Measurements from ENCODE around the gene PTPRK. TPM values are rescaled to one million over a fixed set of nuclear protein-coding genes. Genes with fewer than 3 reads are reported as not detected.

Gene PTPRK
- total and polyA plus RNA-seq, 4 experiments from 2014 or later, result 0.47 to 1.5 (median 0.61) TPM; not detected in 1

- no peak for DNase-seq
- no peak overlapping the region for H3K4me3 ChIP-seq (ENCODE audit: low read length in 2 of 2)
- CTCF ChIA-PET (ENCODE audit: partially characterized antibody), result interaction anchor here (1.0 kb wide), 1 partner anchor 11 kb away, joined by 4 read pairs; the partner anchor contains the start of gene PTPRK
- H3K9me3 Mint-ChIP-seq, result no peaks in the 10 kb centered on the region
- H3K36me3 ChIP-seq (ENCODE audit: insufficient read depth, low read length), result no peaks in the 10 kb centered on the region
- H3K4me1 Mint-ChIP-seq, result no peaks in the 10 kb centered on the region
- intact Hi-C loops (cut with micrococcal nuclease), result no loop called here
- H3K27ac ChIP-seq (ENCODE audit: low read depth, low read length), result no peak overlapping the region
- H3K9me3 ChIP-seq (ENCODE audit: control insufficient read depth in 1 of 2, low read length in 2 of 2), result no peaks in the 10 kb centered on the region
- H3K4me1 ChIP-seq (ENCODE audit: insufficient read depth, low read length), result no peaks in the 10 kb centered on the region
- no peaks in the 10 kb centered on the region for H3K36me3 Mint-ChIP-seq
- H3K27me3 ChIP-seq (ENCODE audit: insufficient read depth, low read length), result no peaks in the 10 kb centered on the region
- H3K27me3 Mint-ChIP-seq, result peaks cover 10 to 11% of the 10 kb centered on the region in 2 donors
- no peak overlapping the region for H3K27ac Mint-ChIP-seq
- no peak overlapping the region for H3K4me3 Mint-ChIP-seq
- POLR2A ChIA-PET (ENCODE audit: partially characterized antibody), result no interaction called here
These were observed 11.7 kb downstream of the PTPRK start for GRCh38 chr6:128508588-128509296.

- Mint-ChIP-seq H3K9me3 (no peaks in the 10 kb centered on the region), H3K27me3 (peaks cover 9% of the 10 kb centered on the region in 2 donors), H3K27ac (no peak overlapping the region), H3K36me3 (no peaks in the 10 kb centered on the region), H3K4me1 (no peaks in the 10 kb centered on the region), H3K4me3 (no peak overlapping the region)
- H3K4me3 ChIP-seq (ENCODE audit: low read length in 2 of 2), result no peak overlapping the region
- no peaks in the 10 kb centered on the region for H3K9me3 ChIP-seq (ENCODE audit: control insufficient read depth in 1 of 2, low read length in 2 of 2)
- no peaks in the 10 kb centered on the region for H3K27me3 ChIP-seq (ENCODE audit: insufficient read depth, low read length)
- POLR2A ChIA-PET (ENCODE audit: partially characterized antibody), result no interaction called here
- CTCF ChIA-PET (ENCODE audit: partially characterized antibody), result interaction anchor here (1.0 kb wide), 1 partner anchor 12 kb away, joined by 4 read pairs; the partner anchor contains the start of gene PTPRK
- H3K36me3 ChIP-seq (ENCODE audit: insufficient read depth, low read length), result no peaks in the 10 kb centered on the region
- no peak for DNase-seq
- H3K27ac ChIP-seq (ENCODE audit: low read depth, low read length), result no peak overlapping the region
- intact Hi-C loops (cut with micrococcal nuclease), result no loop called here
- no peaks in the 10 kb centered on the region for H3K4me1 ChIP-seq (ENCODE audit: insufficient read depth, low read length)
These were observed 12.8 kb downstream of the PTPRK start for GRCh38 chr6:128507337-128508310.

DNA sequence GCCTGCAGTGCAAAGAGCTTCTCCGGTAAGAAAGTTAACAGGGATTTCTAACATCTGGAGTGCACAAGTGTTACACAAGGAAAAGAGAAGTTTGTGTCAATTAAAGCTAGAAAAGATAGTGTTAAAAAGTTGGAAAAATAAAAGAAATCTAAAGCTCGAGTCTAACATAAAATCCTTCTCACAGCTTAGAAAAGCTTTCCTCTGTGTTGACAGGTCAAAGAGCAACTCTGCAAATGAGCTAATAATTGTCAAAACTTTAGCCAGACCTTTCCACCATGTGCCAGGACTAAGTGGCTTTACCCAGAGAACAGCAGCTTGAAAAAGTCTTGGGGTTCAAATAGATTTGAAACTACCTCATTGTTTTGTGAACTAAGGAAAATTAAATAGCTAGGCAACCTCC, 14.8 kb downstream of the PTPRK start:
- no peaks in the 10 kb centered on the region for H3K9me3 Mint-ChIP-seq
- no peaks in the 10 kb centered on the region for H3K4me1 Mint-ChIP-seq
- Histone ChIP-seq H3K4me3 (ENCODE audit: low read length in 2 of 2) (no peak overlapping the region), H3K9me3 (ENCODE audit: control insufficient read depth in 1 of 2, low read length in 2 of 2) (no peaks in the 10 kb centered on the region), H3K27me3 (ENCODE audit: insufficient read depth, low read length) (no peaks in the 10 kb centered on the region), H3K27ac (ENCODE audit: low read depth, low read length) (no peak overlapping the region), H3K4me1 (ENCODE audit: insufficient read depth, low read length) (no peaks in the 10 kb centered on the region), H3K36me3 (ENCODE audit: insufficient read depth, low read length) (no peaks in the 10 kb centered on the region)
- ChIA-PET POLR2A (ENCODE audit: partially characterized antibody) (no interaction called here), CTCF (ENCODE audit: partially characterized antibody) (interaction anchor here (0.6 to 1.2 kb wide), 2 partner anchors 11 to 15 kb away, joined by 4 to 5 read pairs; partner anchors contain the start of gene PTPRK)
- H3K36me3 Mint-ChIP-seq, result no peaks in the 10 kb centered on the region
- peaks cover 3 to 6% of the 10 kb centered on the region in 2 donors for H3K27me3 Mint-ChIP-seq
- DNase-seq, result no peak
- no peak overlapping the region for H3K4me3 Mint-ChIP-seq
- no peak overlapping the region for H3K27ac Mint-ChIP-seq
- intact Hi-C loops (cut with micrococcal nuclease), result no loop called here

- intact Hi-C loops (cut with micrococcal nuclease), result no loop called here
- Histone ChIP-seq H3K27ac (ENCODE audit: low read depth, low read length) (no peak overlapping the region), H3K4me1 (ENCODE audit: insufficient read depth, low read length) (no peaks in the 10 kb centered on the region), H3K4me3 (ENCODE audit: low read length in 2 of 2) (no peak overlapping the region), H3K36me3 (ENCODE audit: insufficient read depth, low read length) (no peaks in the 10 kb centered on the region), H3K27me3 (ENCODE audit: insufficient read depth, low read length) (no peaks in the 10 kb centered on the region), H3K9me3 (ENCODE audit: control insufficient read depth in 1 of 2, low read length in 2 of 2) (no peaks in the 10 kb centered on the region)
- H3K27ac Mint-ChIP-seq, result no peak overlapping the region
- no peak overlapping the region for H3K4me3 Mint-ChIP-seq
- CTCF ChIA-PET (ENCODE audit: partially characterized antibody), result no interaction called here
- H3K36me3 Mint-ChIP-seq, result no peaks in the 10 kb centered on the region
- peaks cover 3 to 6% of the 10 kb centered on the region in 2 donors for H3K27me3 Mint-ChIP-seq
- H3K9me3 Mint-ChIP-seq, result no peaks in the 10 kb centered on the region
- no peak for DNase-seq
- H3K4me1 Mint-ChIP-seq, result no peaks in the 10 kb centered on the region
- POLR2A ChIA-PET (ENCODE audit: partially characterized antibody), result no interaction called here
These were observed 16.3 kb downstream of the PTPRK start for GRCh38 chr6:128504003-128504654.

DNA sequence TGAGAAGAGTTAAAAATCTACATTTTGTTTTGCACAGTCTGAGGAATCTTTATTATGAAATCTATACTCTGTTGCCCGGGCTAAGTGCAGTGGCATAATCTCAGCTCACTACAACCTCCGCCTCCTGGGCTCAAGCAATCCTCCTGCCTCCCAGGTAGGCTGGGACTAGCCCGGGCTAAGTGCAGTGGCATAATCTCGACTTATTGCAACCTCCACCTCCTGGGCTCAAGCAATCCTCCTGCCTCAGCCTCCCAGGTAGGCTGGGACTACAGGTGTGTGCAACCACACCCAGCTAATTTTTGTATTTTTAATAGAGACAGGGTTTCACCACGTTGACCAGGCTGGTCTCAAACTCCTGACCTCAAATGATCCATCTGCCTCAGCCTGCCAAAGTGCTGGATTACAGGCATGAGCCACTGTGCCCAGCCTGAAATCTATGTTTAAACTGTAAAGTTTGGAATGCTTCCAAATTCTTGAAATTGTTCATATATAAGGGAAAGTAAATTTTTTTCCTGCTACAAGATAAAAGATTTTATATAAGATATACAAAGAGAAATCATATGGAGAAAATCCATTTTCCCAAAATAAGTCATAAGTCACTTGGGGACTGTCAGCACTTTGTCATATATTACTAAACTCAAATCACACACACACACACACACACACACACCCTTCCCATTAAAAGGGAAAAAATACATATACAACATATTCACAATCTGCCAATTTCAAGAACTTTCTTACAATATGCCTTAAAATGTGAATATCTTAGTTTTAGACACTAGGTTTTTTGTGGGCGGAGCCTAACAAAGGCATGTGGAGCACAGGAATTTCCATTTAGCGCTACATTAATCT, 19.4 kb downstream of the PTPRK start:
- no peaks in the 10 kb centered on the region for H3K4me1 ChIP-seq (ENCODE audit: insufficient read depth, low read length)
- DNase-seq, result no peak
- Mint-ChIP-seq H3K27ac (no peak overlapping the region), H3K9me3 (no peaks in the 10 kb centered on the region), H3K36me3 (no peaks in the 10 kb centered on the region), H3K27me3 (peaks cover 3 to 6% of the 10 kb centered on the region in 2 donors), H3K4me3 (no peak overlapping the region), H3K4me1 (peaks cover 0 to 1% (median 0%) of the 10 kb centered on the region in 4 donors)
- H3K9me3 ChIP-seq (ENCODE audit: control insufficient read depth in 1 of 2, low read length in 2 of 2), result no peaks in the 10 kb centered on the region
- H3K36me3 ChIP-seq (ENCODE audit: insufficient read depth, low read length), result no peaks in the 10 kb centered on the region
- ChIA-PET POLR2A (ENCODE audit: partially characterized antibody) (no interaction called here), CTCF (ENCODE audit: partially characterized antibody) (no interaction called here)
- no peaks in the 10 kb centered on the region for H3K27me3 ChIP-seq (ENCODE audit: insufficient read depth, low read length)
- H3K4me3 ChIP-seq (ENCODE audit: low read length in 2 of 2), result no peak overlapping the region
- intact Hi-C loops (cut with micrococcal nuclease), result no loop called here
- no peak overlapping the region for H3K27ac ChIP-seq (ENCODE audit: low read depth, low read length)

DNA sequence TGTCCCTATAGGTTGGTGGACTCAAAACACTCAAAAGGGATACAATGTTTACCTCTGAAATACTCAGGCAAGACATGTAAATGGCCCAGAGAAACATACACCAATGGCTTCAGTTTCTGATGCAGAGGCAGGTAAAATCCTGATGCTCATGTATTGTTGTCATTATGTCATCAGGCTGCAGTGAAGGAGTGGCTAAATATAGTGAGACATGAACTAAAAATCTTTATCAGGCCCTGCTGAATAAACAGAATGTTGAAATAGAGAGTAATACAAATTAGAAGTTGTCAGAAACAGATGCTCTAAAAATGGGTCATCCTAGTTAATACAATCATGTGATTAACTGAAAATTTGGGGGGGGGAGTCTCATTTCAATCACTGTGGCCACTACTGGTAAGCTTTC, 20.4 kb downstream of the PTPRK start:
- intact Hi-C loops (cut with micrococcal nuclease), result no loop called here
- CTCF ChIA-PET (ENCODE audit: partially characterized antibody), result no interaction called here
- H3K27ac Mint-ChIP-seq, result no peak overlapping the region

More for the DNA sequence above, 20.4 kb downstream of the PTPRK start:
- Mint-ChIP-seq H3K36me3 (no peaks in the 10 kb centered on the region), H3K27me3 (peaks cover 3 to 6% of the 10 kb centered on the region in 2 donors), H3K4me1 (peaks cover 0 to 1% (median 0%) of the 10 kb centered on the region in 4 donors), H3K9me3 (no peaks in the 10 kb centered on the region), H3K4me3 (no peak overlapping the region)
- H3K4me1 ChIP-seq (ENCODE audit: insufficient read depth, low read length), result no peaks in the 10 kb centered on the region
- no peaks in the 10 kb centered on the region for H3K9me3 ChIP-seq (ENCODE audit: control insufficient read depth in 1 of 2, low read length in 2 of 2)
- no peaks in the 10 kb centered on the region for H3K27me3 ChIP-seq (ENCODE audit: insufficient read depth, low read length)
- no peaks in the 10 kb centered on the region for H3K36me3 ChIP-seq (ENCODE audit: insufficient read depth, low read length)
- H3K27ac ChIP-seq (ENCODE audit: low read depth, low read length), result no peak overlapping the region
- DNase-seq, result no peak
- no peak overlapping the region for H3K4me3 ChIP-seq (ENCODE audit: low read length in 2 of 2)
- POLR2A ChIA-PET (ENCODE audit: partially characterized antibody), result no interaction called here
